HG02571 (cell line): ENCODE data around the gene MAP1LC3C.
A peak's percentile ranks its signal among the peaks of the same experiment; 100 is the strongest.

Source experiments
- ATAC-seq: cut with Tn5 transposase; IDR thresholded peaks from one replicate; pipeline ENCODE4 v1.9.1; 2021; ENCODE audit warnings: mild to moderate bottlenecking, moderate library complexity; ENCODE audit not compliant: unreplicated experiment

MAP1LC3C gene

GRCh38 chr1:241999026-241999425 lies at the start of gene MAP1LC3C:
Gene MAP1LC3C (minus strand): TSS chr1:241999098. CDS start chr1:241999008, 90 bp downstream.
- ATAC-seq, result no peak

- no peak for ATAC-seq
Measured at GRCh38 chr1:242043165-242043564, 44.3 kb upstream of the MAP1LC3C start.

- no peak for ATAC-seq
Measured at GRCh38 chr1:242034392-242034791, 35.5 kb upstream of the MAP1LC3C start.

GRCh38 chr1:242033447-242033846 lies 34.5 kb upstream of the MAP1LC3C start:
- ATAC-seq, result no peak

- ATAC-seq, result no peak
Measured at GRCh38 chr1:242030071-242030470, 31.2 kb upstream of the MAP1LC3C start.

GRCh38 chr1:242025681-242026080 lies 26.8 kb upstream of the MAP1LC3C start:
- no peak for ATAC-seq

- no peak for ATAC-seq
Measured at GRCh38 chr1:242023805-242024204, 24.9 kb upstream of the MAP1LC3C start.

- ATAC-seq, result no peak
Measured at GRCh38 chr1:242019018-242019417, 20.1 kb upstream of the MAP1LC3C start.

GRCh38 chr1:242017580-242018233 lies 18.8 kb upstream of the MAP1LC3C start:
- no peak for ATAC-seq

GRCh38 chr1:242016479-242016878 lies 17.6 kb upstream of the MAP1LC3C start:
- ATAC-seq, result no peak

- ATAC-seq, result no peak
Measured at GRCh38 chr1:242011894-242012660, 13.2 kb upstream of the MAP1LC3C start.

GRCh38 chr1:242008826-242009495 lies 10.1 kb upstream of the MAP1LC3C start:
- no peak for ATAC-seq

- no peak for ATAC-seq
Measured at GRCh38 chr1:242006976-242007375, 8.1 kb upstream of the MAP1LC3C start.

- ATAC-seq, result no peak
Measured at GRCh38 chr1:242005866-242006535, 7.1 kb upstream of the MAP1LC3C start.

GRCh38 chr1:242004751-242005495 lies 6.0 kb upstream of the MAP1LC3C start:
- ATAC-seq, result no peak

GRCh38 chr1:242002510-242002909 lies 3.6 kb upstream of the MAP1LC3C start:
- no peak for ATAC-seq

- no peak for ATAC-seq
Measured at GRCh38 chr1:242002072-242002471, 3.2 kb upstream of the MAP1LC3C start.

GRCh38 chr1:242000434-242000833 lies 1.5 kb upstream of the MAP1LC3C start:
- no peak for ATAC-seq

GRCh38 chr1:241998412-241998921 lies 431 bp downstream of the MAP1LC3C start:
- ATAC-seq, result peak; percentile 76

GRCh38 chr1:241997401-241997998 lies 1.4 kb downstream of the MAP1LC3C start:
- ATAC-seq, result no peak
